T-helper 2 cell treated with Interferon-gamma antibody and Interleukin-4, amounts not matched to agents 100 ng/mL and 5 ng/mL, for 36 hours (primary cell): ENCODE results near the gene LPXN. TPM values are rescaled to one million over a fixed set of nuclear protein-coding genes. Genes with fewer than 3 reads are reported as not detected.

Source experiments
- intact Hi-C: fragments of 100-400 bp; cut with micrococcal nuclease; formaldehyde crosslinking; loops from one replicate; pipeline ENCODE4 v1.15.1; 2023
- total RNA-seq: library from RNA; stranded (reverse); gene quantifications from 2 replicates; pipeline ENCODE4 v1.2.3, GENCODE V29; 2022

The LPXN gene
- total RNA-seq, 1 donor from 2014 or later: 137 TPM

DNA sequence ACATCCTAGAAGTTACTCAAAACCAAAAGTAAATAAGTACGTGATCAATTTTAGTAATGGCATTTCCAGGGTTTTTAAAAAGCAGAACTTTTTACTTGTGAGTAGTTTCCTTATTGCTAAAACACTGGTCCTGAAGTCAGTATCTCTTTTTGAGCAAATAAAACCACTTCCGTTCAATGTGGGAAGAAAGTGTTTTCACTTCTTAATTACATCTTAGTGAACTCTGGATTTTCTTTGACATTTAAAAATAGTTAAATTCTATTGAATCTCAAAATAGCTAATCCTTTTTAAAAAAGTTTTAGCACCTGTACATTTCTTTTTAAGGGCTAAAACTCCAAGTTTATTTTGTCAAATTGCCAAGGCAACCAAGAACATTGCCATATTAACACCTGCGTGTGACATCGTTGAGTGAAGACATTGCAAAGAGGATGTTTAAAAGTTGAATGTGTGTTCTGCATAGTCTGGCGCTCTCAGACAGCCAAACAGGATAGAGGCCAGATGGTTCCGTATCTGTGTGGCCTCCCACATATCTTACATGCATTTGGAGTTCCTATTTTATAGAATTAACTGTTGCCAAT lies 50.5 kb downstream of the LPXN start:
- intact Hi-C loops: loop anchor here (1.0 to 10.0 kb wide), 5 partner anchors 48 to 860 kb away; partner anchors contain the start of genes SELENOH, ZDHHC5 and ZFP91

DNA sequence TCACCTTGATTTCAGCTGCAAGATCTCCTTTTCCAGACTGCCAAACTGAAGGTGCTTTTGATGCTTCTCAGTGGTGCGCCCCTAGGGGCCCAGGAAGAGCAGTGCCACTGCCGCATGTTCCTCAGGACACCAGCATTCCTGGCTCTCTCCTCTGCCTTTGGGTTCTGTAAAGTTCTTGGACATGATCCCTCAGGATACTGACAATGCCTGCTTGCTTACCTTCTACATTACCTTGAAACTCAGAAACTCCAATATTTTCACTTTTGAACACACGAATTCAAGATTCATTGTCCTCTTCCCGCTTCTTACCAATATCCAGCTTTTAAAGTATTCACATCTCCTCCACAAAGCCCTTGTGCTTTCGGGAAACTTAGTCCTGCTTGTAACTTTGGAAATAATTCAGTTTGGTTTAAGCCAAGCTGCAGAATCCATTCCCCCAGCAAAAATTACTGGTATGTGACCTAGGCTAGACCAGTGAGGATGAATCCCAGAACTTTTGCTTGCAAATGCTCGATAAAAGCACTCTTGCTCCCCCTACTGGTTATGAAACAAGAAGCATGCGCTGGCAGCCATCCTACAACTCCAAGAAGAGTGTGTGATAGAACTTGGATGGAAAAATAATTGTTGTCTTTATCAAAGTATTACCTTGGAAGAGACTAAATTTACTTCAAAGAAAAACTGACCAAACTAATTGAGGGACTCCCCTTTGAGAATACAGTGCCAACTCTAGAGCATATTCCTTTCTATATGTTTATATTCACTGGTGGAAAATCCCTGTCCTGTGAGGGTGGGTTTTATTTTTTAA lies 51.2 kb downstream of the LPXN start:
- intact Hi-C loops: loop anchor here (1.0 to 10.0 kb wide), 6 partner anchors 49 to 956 kb away; partner anchors contain the start of genes SELENOH, ZDHHC5 and ZFP91

DNA sequence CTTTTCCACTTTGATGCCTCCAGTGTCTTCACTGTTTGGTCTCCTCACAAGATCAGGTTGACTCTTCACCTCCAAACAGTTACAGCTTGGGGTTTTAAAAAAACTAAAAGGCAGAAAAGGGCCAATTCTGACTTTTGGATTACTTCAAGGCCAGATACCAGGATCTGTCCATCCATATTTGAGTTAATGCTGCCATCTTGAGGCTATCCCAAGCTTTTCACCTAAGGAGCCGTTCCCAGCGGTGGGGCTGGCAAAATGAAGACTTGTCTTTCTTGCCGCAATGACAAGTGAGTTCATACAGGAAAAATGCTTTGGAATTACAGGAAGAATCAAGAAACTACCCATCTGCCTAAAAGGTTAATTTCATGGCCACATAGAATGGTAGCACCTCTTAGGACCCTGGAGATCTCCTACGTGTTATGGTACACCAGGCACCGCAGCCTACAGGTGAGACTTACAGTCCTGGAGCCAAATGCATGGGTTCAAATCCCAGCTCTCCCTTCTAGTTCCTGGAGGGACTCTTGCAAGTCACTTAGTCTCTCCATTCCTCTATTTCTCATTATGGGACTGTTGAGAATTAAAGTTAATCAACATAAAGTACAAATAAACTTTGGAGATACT lies 61.8 kb downstream of the LPXN start:
- intact Hi-C loops: no loop called here

DNA sequence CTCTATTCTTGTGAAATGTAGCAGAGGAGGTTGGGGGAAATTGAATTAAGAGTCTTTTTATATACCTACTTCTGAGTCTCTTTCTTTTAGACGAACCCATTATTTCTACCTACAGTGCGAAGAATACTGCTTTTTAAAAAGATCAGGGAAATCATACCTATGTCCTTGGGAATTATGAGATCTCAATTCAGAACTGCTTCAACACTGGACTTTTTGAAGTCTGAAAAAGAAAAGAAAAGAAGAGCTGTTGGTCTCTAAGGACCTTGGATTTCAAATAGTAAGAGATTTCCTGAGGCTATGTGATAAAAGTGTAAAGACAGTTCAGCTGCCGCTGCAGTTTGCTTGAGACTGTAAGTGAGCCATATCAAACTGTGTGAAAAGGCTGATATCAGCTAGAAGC lies 64.0 kb downstream of the LPXN start:
- intact Hi-C loops: no loop called here

DNA sequence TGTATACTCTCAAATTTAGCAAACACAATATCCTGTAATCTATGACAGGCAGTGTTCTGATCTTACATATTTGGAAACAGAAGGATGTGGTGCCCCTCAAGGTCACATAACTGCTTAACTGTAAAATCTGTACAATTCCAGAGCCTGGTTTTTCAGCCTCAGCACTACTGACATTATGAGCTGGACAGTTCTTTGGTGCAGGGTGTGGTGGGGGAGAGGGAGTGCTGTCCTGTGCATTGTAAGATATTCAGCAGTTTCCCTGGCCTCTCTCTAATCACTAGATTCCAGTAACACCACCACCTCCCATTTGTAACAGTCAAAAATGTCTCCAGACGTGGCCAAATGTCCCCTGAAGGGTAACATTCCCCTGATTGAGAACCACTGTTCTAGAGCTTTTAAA lies 65.9 kb downstream of the LPXN start:
- intact Hi-C loops: no loop called here

DNA sequence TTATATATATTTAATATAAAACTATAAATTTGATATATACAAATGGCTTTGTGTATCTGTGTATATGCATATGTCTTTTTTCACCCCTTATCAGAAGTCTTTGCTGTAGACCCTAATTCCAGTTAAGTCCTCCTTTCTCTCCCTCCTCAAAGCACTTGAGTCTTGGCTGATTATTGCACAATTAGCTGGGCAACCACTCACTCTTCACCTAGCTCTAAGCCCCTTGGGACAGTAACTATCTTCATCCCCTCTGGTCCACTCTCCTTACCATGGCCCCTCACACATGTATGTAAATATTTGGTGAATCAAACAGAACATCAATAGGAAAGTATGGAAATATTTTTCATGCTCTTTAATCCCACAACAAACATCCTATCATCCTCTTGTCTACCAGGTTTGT lies 66.8 kb downstream of the LPXN start:
- intact Hi-C loops: no loop called here

DNA sequence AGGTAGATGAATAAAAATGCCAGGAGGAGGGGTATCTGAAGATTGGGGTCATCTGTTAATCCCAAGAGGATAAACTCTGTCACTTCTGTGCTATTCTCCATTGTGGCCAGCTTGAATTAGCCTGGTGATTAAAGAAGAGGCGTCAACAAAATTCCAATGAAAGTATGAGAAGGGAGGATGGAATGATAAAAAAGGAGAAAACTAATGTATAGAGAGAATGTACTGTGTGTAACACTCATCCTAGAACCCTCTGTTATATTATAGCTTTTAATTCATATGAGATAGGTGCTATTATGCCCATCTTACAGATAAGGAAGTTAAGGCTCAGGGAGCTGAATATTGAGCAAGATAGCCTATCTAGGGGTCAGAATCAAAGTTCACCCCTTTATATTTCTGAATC lies 67.7 kb downstream of the LPXN start, which contains the start of gene OR5B21:
Gene OR5B21 (minus strand): TSS at position 101 of the 400 bp plus-strand sequence. CDS start 0 bp downstream, at position 101.
- intact Hi-C loops: no loop called here

DNA sequence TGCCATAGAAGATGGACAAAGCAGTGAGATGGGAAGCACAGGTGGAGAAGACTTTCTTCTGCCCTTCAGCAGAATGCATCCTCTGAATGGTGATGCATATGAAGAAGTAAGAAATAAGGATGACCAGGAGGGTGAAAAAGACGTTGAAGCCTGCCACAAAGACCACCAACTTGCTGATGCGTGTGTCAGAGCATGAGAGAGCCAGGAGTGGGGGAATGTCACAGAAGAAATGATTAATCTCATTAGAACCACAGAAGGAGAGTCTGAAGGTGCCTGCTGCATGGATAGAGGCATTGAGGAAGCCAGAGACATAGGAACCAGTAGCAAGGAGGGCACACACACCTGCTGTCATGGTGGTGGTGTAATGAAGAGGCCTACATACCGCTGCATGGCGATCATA lies 68.3 kb downstream of the LPXN start:
- intact Hi-C loops: no loop called here

DNA sequence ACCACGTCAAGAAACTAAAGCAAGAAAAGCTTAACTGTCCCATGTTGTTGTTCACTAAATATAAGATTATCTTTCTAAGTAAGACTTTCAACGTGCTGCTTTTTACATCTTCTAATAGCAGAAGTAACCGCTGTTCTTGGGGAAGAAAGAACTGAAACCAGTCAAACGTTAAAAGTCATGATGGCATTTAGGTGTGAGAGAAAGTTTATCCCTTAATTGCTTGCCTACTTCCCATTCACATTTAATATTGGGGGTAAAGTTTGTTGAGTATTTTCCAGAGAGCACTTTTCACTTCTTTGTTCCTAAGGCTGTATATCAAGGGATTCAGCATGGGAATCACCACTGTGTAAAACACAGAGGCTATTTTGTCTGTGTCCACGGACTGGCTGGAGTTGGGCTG lies 68.7 kb downstream of the LPXN start:
- intact Hi-C loops: no loop called here

DNA sequence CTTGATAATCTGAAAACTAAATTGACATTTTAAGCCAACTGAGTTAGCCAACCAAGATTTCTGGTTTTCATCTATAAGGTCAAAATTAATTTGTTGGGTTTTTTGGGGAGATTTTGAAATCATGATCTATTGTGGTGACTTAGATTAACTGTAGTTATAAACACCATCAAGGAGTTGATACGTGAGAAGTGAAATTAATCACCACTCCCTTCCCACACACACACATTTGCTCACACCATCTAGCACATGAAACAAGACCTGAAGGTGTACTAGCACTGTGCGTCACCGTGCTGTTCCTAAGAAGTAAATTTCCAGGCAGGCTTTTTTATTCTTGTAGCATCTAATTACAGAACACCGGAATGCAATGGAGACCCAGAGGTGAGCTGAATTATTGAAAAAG lies 69.8 kb downstream of the LPXN start:
- intact Hi-C loops: no loop called here

DNA sequence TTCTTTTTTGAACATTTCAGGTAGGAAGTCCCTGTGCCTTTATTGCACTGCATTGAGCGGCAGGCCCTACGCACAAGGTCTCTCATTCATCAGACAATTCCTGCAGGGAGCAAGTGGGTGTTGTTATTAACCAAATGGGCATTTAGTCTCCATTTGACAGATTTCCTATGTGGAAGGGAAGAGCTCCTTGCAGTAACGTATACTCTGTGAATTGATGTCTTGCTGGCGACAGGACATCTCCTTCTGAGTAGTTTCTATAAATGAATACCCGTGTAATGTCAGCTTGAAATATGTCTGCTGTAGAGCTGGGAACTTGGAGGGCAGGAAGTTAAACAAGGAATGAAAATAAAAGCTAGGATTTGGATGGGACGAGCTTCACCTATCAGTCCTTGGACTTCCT lies 71.4 kb downstream of the LPXN start:
- intact Hi-C loops: no loop called here

DNA sequence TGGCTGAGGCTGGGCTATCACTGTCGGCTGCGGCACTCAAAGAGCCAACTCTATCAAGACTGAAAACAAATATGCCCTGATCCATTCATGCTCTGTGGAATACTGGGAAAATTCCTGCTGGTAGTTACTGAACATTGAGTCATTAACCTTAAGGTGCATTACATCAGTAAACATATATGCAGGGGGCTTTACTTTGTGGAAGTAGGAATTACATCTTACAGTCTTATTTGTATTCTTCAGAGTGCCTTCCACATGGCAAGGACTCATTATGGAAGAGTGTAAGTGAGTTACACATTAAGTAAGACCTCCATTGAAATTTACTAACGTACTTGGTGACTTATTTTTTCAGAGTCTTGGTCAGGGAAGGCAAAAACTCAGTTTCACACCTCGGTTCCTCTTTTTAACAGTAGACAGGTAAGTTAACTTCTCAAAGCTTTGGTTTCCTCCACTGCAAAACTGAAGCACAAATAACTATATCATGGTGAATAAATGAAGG lies 72.2 kb downstream of the LPXN start:
- intact Hi-C loops: no loop called here

DNA sequence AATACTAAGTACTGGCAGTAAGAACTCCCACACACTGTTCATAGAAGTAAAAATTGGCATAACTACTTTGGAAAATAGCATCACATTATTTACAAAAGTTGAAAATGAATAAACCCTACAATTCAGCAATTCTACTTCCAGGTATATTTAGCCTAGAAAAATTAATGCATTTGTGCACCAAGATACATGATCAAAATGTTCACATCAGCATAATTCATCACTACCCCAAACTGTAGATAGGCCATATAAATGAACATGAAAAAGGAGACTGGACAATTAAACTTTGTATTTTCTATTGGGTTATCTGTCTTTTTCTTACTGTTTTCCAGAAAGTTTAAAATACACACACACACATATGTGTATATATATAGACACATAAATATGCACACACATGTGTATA lies 73.7 kb downstream of the LPXN start:
- intact Hi-C loops: no loop called here

DNA sequence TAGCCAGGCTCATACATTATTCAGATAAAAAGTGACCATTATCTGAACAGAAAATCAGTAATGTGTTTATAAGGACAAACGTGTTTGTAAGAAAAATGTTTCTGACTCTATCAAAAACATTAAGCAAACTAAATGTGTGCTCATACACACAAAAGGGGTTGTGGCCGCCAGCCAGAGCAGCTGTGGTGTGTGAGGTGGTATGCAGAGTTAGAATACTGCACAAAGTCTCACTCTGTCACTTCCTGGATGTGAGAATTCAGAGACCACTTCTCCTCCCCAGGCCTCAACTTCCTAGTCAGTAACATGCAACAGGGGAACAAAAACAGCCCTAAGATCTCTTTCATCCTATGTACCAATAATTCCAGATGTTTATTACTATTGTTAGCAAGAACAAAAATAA lies 77.2 kb downstream of the LPXN start:
- intact Hi-C loops: no loop called here

DNA sequence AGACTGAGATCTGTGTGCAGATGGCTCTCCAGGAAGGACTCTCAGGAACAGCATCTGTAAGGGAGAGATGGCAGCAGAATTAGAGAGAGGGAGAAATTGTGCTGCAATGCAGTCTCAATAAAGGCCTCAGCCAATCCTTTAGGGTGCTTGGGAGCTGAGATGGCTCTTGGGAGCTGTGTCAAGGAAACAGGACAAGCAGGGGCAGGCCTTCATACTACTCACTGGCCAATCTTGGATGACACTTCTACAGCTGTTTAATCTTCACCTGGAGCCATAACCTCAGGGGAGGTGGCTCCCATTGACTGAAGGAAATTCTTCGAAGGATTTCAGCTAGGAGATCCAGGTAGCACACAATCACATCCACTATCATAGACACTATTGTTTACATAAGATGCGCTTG lies 77.7 kb downstream of the LPXN start:
- intact Hi-C loops: no loop called here

DNA sequence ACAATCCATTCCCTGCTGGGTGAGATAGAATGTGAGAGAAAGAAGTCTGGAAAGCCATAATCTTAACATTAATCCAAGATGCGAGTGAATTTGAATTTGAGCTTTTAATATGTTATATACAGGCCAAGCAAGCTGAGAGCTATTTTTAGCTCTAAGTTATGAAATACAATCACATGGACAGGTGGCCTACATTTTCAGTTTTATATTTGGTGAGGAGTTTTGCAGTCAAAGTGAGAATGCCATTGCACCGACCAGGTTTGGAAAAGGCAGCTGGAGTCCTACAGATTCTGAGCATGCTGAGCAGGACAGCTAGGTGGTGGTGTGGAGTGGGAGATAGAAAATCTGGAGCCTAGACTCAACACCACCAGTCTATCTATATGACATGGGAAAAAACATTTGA lies 79.8 kb downstream of the LPXN start:
- intact Hi-C loops: no loop called here

DNA sequence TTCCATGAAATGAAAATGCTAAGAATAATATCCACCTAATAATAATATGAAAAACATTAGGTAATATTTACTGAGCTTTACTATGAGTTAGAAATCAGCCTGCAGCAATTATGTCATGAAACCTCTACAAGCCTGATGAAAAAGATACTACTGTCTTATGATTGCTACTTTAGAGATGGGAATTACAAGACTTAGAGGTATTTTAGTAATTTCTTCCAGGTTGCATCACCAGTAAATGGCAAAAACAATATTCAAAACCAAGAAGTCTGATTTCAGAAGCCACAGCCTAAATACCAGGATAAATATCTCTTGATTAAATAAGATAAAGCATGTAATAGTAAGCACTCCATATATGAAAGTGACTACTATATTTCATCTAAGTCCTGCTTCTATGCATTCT lies 81.6 kb downstream of the LPXN start:
- intact Hi-C loops: no loop called here

DNA sequence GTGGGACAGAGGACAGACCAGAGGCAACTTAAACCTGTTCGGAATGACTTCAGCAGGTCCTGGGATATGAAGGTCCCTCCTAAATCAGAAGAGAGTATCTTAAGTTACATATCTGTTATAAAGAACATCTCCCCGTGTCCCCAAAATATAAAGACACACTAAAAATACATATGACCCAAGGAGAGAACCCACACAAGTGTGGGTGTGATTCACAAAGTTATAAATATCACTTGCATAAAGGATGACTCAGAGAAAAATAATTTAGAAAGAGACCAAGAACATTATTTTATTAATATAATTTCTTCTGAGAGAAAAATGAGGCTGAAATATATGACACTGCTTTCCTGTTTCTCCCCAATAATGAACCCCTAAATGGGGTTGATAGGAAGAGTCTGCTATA lies 82.0 kb downstream of the LPXN start:
- intact Hi-C loops: no loop called here

DNA sequence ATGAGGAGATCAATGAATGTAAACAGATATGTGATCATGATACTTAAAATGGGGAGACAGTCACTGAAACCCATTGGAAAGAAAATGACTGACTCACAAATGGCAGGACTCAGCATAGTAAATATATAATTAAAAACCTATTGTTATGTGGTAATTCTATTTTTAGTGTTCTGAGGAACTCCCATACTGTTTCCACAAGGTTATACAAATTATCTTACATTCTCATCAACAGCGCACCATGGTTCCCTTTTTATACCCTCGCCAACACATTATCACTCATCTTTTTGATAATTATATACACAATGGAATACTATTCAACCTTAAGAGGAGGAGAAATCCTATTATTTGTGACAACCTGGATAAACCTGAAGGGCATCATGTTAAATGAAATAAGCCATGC lies 84.8 kb downstream of the LPXN start:
- intact Hi-C loops: no loop called here

DNA sequence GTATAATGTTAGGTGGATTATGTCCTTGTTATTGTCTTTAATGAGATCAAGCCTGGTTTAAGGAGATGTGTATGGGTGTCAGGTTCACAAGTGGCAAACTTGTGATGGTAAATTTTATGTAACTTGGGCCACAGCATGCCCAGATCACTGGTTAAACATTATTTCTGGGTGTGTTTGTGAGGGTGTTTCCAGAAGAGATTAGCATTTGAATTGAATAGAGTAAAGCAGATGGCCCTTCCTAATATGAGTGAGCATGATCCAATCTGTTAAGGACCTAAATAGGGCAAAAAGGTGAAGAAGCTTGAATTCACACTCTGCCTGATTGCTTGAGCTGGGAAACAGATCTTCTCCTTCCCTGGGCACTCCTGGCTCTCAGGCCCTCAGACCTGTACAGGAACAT lies 88.5 kb downstream of the LPXN start:
- intact Hi-C loops: no loop called here

DNA sequence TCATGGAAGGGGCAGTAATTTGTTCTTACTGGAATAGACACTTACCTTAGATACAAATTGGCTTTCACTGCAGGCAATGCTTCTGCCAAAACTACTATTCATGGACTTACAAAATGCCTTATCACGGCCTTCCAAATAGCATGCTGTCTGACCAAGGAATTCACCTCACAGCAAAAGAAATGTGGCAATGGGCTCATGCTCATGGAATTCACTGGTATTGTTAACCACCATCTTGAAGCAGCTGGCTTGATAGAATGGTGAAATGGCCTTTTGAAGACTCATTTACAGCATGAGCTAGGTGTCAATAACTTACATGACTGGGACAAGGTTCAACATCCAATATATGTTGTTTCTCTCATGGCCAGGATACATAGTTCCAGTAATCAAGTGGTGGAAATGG lies 89.7 kb downstream of the LPXN start:
- intact Hi-C loops: no loop called here
